GM15510 (cell line): ENCODE measurements around the gene TBC1D22A.

Experiments
- POLR2A ChIP-seq: IDR thresholded peaks from 3 replicates; pipeline ENCODE4 v1.6.1; 2011; ENCODE audit warnings: borderline replicate concordance; ENCODE audit not compliant: insufficient read length; ENCODE audit errors: extremely low read depth

Gene TBC1D22A

DNA sequence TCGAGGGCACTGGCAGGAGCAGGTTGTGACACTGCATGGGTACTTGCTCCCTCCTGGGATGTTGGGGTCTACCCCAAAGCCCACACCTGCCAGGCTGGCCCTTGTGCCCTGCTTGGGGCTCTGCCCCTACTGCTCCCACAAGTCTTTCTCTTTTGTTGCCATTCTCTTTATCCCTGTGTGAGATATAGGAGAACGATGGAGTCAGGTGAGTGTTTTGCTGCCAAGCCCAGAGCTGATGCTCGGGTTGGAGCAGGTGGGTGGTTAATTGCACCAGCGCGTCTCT, 292.6 kb downstream of the TBC1D22A start:
- TF ChIP-seq POLR2A: no peak

DNA sequence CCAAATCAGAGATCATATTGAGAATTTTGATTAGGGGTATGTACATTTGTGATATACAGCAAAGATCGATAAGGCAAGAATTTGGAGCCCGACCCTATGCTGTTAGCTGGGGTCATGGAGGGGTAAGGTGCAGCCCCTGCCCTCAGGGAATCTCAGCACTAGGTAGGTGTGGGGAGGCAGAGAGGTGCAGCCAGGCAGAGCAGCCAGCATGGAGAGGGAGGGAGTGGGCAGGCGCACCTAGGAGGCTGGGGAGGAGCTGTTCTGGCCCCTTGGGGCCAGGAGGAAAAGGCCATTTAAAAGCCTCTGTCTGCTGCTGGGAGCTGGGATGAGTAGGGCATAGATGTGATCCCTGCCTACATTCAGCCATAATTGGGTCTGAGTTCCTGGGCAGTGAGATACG, 293.0 kb downstream of the TBC1D22A start:
- TF ChIP-seq POLR2A: no peak

DNA sequence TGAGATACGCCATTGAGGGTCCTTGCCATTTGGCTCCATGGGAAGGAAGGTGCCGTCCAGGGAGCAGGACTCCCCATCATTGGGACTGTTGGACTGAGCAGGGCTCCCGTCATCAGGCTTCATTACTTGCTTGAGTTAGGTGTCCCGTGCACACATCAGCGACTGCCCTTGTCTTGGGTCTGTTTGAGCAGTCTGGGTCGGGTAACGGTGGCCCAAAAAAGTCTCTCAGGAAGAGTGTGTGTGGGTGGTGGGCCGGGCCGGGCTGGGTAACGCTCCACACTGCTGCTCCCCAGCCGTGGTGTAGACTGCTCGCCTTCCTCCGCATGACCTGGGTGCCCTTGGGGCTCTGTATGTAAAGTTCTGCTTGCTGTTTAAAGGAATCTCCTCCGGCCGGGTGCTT, 293.5 kb downstream of the TBC1D22A start:
- TF ChIP-seq POLR2A: no peak

DNA sequence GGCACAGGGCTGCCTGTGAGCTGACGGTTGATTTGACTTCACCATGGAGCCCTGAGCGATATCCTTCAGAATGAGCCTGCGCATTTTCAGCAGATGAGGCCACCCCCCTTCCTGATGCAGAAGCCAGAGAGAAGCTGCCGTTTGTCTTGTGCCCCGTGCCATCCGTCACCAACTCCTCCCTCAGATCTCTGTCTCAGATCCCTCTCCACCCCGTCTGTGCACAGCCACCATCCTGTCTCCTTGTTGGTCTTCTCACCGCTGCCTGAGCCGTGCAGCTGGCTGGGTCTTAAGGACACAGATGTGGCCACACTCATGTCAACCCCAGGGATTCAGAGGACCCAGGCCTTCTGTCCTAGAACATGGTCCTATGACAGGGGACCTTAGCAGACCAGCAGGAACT, 293.9 kb downstream of the TBC1D22A start:
- no peak for TF ChIP-seq POLR2A

DNA sequence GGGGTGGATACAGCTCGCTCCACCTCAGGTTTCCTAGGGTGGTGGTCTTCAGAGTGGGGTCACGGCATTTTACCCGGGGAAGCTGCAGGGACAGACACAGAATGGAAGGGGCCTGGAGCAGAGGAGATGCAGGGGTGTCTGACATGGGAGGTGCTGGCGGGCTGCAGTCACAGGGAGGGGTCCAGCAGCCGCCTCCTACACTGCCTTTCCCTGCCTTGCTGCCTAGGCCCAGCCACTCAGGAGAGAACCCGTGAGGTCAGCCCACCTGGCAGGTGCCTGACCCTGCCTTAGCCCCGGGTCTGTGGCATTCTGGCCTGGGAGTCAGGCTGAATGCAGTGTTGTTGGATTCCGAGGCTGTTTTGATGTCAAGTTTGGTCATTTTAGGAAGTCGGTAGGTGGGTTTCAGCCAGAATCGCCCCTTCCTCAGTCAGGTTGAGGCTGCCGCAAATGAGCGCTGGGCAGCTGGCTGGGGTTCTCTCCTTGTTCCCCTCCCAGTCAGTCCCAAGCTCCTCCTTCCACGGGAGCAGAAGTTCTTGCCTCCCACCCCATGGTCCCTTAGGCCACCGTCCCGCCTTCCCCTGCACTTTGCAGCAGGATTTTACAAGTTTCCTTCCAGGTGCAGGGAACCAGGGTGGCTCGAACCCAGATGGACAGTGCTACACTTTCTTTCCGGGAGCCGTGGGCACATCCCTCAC, 294.5 kb downstream of the TBC1D22A start:
- no peak for TF ChIP-seq POLR2A

DNA sequence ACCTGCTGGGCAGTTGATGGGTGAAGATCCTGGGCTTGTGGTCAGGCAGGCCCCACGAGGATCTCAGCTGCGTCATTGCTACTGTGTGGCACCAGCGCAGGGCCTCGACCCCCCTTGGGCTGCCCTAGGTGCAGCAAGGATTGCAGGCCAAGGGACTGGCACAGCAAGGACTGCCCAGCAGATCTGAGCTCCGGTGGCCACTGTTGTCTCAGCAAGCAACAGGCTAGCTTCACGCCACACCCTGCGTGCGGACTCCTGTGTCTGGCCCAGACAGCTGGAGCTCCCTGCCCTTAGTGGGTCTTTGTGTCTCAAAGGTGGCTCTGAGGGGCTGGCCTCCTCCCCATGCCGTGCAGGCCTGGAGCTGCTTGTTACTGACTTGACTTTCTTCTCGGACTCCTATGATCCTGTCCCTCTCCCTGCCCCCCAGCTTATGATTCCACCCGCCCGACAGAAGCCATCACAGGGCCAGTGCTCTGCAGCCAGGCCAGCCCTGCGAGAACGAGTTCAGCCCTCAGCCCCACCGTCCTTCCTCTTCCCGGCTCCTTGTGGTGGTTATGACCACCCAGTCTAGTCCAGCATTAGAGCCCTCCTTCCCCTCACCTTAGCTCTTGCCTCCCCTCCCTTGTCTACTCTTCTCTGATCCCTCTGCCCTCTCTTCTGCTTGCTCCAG, 295.6 kb downstream of the TBC1D22A start:
- TF ChIP-seq POLR2A: no peak

DNA sequence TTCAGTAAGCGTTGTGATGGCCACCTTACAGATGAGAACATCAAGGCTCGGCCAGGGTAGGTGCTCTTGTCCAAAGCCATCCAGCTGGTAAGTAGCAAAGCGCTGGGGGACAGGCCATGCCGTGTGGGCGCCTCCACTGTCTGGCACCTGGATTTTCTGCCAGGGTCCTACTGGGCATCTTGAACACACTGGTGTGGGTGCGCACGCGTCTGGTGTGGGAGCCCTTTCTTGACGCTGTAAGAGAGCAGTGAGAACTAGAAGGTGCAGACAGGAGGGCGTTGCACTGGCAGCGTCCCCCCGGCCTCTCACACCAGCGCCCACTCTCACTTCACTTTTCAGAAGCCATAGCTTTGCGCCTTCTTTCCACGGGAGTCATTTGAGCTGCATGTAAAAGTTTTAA, 296.6 kb downstream of the TBC1D22A start:
- TF ChIP-seq POLR2A: no peak

DNA sequence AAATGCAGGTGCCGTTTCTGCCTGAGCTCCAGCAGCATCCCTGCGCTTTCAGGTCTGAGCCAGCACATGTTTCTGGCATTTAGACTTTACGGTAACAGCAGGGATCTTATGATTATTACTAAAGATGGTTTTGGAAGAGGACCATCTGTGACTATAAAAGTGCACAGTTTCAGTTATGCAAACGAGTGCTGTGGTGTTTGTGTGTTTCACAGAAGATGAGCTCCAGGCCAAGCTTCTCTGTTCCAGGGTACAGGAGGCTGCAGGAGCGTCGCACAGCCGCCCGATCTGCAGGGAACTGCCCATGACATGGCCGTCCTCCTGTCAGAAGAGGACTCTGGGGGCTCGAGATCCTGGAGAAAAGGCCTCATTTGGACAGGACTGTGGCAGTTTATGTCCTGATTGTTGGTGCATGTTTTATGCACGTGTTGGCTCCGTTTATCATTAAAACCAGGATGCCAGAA, 297.3 kb downstream of the TBC1D22A start:
- TF ChIP-seq POLR2A: no peak

DNA sequence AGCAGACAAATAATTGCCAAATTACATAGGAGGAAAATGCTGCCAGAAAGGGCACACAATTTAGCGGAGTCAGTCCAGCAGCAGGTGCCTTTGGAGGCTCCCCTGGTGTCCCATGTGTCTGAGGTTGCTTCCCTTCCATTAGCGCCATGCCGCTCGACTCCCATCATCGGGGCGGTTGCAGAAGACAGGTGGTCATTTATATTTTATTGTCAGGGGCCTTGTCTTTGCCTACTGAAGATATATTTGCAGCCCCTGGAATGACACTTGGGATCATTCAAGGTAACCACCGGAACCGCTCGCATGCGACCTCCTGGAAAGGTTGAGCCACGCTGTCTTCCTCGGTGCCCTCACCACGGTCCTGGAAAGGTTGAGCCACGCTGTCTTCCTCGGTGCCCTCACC, 298.3 kb downstream of the TBC1D22A start:
- TF ChIP-seq POLR2A: no peak

DNA sequence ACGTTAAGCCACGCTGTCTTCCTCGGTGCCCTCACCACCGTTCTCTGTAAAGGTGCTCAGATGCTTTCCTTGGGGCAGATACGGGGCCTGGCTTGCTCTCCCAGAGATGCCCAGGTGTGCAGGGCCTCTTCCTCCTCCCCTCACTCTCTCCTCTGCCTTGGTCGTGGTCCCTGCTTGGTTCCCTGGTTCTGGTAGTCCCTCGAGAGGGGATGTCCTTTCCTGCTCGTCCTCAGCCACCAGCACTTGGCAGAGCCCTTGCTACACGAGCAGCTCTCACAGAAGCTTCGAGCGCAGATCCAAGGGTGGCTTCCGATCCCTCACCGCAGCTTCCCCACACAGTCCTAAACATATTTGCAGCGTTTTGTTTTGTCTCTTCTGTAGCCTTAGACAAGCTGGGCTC, 298.8 kb downstream of the TBC1D22A start:
- no peak for TF ChIP-seq POLR2A

DNA sequence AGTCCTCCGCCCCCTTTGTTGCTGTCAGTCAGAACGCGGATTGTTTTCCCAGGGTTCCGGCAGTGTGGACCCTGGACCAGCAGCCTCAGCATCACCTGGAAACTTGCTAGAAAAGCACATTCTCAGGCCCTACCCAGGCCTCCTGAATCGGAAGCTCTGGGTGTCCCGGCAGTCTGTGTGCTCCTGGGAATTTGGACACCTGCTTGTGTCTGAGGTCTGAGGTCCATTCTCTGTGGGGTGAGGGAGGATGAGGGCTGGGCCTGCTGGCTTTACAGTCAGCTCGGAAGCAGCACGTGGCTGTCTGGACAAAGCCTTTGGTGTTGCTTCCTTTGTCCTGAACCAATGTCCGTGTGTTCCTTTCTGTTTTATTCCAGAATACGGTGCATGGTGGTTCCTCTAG, 299.7 kb downstream of the TBC1D22A start:
- no peak for TF ChIP-seq POLR2A

DNA sequence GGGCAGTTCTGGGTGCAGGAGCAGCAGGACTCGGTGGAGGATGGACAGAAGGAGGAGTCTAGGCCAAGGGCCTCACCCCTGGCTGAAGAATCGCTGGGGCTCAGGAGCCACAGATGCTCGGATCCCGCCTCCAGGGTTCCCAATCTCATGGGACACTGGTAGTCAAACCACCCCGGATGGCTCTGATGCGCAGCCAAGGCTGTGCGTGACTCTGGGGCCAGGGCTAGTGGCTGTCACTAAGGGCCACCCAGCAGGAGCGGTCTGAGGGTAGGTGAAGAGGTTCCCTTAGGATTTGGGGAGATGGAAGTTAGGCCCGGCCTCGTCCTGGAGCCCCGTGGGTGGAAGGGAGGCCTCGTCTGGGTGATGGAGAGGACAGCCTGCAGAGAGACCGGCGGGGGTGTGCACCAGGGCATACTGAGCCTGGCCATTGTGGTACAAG, 300.6 kb downstream of the TBC1D22A start:
- TF ChIP-seq POLR2A: no peak

DNA sequence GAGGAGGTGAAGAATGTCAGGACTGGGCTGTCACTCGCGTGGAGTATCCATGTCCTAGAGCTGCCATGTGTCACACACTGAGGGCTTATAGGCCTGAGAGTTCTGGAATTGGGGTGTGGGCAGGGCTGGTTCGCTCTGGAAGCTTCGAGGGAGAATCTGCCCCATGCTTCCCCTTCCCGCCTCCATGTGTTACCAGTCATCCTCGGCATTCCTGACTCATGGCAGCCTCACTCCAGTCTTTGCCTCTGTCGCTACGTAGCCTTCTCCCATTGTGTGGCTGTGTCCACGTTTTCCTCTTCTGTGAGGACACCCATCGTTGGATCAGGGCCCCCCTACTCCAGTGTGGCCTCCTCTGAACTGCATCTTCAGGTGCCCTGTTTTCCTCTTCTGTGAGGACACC, 301.2 kb downstream of the TBC1D22A start:
- no peak for TF ChIP-seq POLR2A

DNA sequence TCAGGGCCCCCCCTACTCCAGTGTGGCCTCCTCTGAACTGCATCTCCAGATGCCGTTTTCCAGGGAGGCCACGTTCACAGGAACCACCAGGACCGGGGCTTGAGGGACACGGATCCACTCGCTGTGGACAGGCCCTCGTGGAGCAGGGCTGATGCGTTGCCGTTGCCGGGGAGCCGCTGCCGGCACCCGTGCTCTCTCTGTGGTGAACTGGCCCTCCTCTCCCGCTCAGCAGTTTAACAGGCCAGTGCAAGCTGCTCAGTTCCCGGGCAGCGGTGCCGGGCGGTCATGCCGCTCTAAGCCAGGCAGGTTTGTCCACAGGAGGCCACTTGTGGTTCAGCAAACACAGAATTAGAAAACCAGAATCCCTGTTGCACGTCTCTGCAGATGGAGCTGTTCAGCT, 301.6 kb downstream of the TBC1D22A start:
- TF ChIP-seq POLR2A: no peak

DNA sequence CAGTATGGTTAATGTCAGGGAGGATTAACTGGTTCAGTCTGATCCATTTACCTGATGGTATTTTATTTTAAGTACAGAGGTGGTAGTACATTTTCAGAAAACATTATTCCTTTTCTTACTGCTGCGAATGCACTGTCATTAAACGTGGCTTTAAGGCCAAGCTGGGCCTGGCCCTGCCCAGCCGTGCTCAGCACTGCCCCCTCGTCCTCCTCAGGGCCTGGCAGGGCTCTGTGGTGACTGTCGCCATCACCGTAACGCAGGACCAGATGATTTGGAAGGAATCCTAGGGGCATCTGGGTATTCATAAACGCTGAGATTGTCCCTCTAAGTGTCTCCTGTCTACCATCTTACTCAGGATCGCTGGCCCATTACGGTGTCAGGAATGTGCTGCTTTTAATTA, 302.0 kb downstream of the TBC1D22A start:
- no peak for TF ChIP-seq POLR2A
